ENCODE data around the gene RBM15. TPM values are rescaled to one million over a fixed set of nuclear protein-coding genes. Genes with fewer than 3 reads are reported as not detected.
A peak's percentile ranks its signal among the peaks of the same experiment; 100 is the strongest.

The RBM15 gene
- total and polyA plus RNA-seq, 2 of the 13 experiments (the other 11 are each of a cell fraction or from before 2014, with no cell fraction given), result 13.5 to 36.4 TPM

DNA sequence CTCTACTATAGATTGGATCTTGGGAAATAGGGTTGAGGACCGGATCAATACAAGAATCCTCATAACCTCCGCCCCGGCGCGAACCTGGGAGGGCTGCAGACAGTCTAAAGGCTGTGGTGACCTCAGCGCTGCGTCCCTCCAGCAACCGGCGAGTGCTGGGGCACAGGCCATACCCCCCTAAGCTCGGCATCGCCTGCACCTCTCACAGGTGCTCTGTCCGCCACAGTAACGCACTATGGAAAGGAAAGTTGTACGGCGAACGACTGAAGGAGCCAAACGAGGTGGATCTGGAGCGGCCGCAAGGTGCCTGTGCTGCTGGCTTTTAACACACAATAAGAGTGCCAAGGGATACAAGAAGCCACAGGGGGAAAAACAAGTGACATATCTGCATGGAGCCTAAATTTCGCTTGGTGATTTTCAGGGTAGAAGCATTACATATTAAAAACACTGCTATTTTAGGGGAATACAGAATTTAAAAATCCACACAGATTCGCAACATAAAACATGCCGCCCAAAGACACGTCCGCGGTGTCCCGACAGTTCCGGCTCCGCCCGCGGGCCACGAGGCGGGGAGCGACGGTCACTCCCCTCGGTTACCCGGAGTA, 1.4 kb upstream of the RBM15 start (continued):
- no peak for TF ChIP-seq NFATC3 (CRISPR knock-in tag; IDR thresholded peaks at IDR 0.05)
- 0 out of 2 replicates have a peak, but pooled peaks have one; percentile 80 for TF ChIP-seq ZNF136 (CRISPR knock-in tag; IDR thresholded peaks at IDR 0.05; ENCODE audit: low read depth)
- TF ChIP-seq, protein P1, sequence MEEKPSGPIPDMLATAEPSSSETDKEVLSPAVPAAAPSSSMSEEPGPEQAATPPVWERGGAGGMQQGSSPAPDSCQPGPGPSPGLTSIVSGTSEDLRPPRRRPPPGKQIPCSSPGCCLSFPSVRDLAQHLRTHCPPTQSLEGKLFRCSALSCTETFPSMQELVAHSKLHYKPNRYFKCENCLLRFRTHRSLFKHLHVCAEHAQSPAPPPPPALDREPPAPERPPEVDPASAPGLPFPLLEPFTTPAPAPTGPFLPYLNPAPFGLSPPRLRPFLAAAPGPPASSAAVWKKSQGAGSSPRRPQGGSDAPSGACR (CRISPR knock-in tag; IDR thresholded peaks at IDR 0.05), result 0 out of 2 replicates have a peak, but pooled peaks have one; percentile 22
- peak; percentile 72 for TF ChIP-seq ONECUT2 (CRISPR knock-in tag; IDR thresholded peaks at IDR 0.05)
- no peak for TF ChIP-seq TGIF2 (CRISPR knock-in tag; IDR thresholded peaks at IDR 0.05)
- no peak for TF ChIP-seq RORA (CRISPR knock-in tag; IDR thresholded peaks at IDR 0.05)
- no peak for TF ChIP-seq FOXA1 (IDR thresholded peaks at IDR 0.05)
- TF ChIP-seq FOXA1 (CRISPR knock-in tag; IDR thresholded peaks at IDR 0.05), result no peak
- TF ChIP-seq ZNF550 (CRISPR knock-in tag; IDR thresholded peaks at IDR 0.05; ENCODE audit: borderline replicate concordance), result no peak
- TF ChIP-seq, protein P2, sequence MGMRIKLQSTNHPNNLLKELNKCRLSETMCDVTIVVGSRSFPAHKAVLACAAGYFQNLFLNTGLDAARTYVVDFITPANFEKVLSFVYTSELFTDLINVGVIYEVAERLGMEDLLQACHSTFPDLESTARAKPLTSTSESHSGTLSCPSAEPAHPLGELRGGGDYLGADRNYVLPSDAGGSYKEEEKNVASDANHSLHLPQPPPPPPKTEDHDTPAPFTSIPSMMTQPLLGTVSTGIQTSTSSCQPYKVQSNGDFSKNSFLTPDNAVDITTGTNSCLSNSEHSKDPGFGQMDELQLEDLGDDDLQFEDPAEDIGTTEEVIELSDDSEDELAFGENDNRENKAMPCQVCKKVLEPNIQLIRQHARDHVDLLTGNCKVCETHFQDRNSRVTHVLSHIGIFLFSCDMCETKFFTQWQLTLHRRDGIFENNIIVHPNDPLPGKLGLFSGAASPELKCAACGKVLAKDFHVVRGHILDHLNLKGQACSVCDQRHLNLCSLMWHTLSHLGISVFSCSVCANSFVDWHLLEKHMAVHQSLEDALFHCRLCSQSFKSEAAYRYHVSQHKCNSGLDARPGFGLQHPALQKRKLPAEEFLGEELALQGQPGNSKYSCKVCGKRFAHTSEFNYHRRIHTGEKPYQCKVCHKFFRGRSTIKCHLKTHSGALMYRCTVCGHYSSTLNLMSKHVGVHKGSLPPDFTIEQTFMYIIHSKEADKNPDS (CRISPR knock-in tag; IDR thresholded peaks at IDR 0.05), result 0 out of 2 replicates have a peak, but pooled peaks have one; percentile 20
- no peak for TF ChIP-seq NCOR1 (IDR thresholded peaks at IDR 0.05; ENCODE audit: borderline replicate concordance, low read length)
- no peak for TF ChIP-seq ZNF549 (CRISPR knock-in tag; IDR thresholded peaks at IDR 0.05)
- no peak for TF ChIP-seq ZNF501 (CRISPR knock-in tag; IDR thresholded peaks at IDR 0.05)
- TF ChIP-seq ZSCAN29 (CRISPR knock-in tag; conservative IDR thresholded peaks at IDR 0.05), result no peak
- TF ChIP-seq HIVEP1 (CRISPR knock-in tag; IDR thresholded peaks at IDR 0.05), result no peak
- no peak for TF ChIP-seq NKX3-1 (CRISPR knock-in tag; IDR thresholded peaks at IDR 0.05)
- TF ChIP-seq ZFP36 (IDR thresholded peaks at IDR 0.05; ENCODE audit: borderline replicate concordance, low read depth, low read length, partially characterized antibody), result no peak
- no peak; the same call in 1 of the 2 replicates for TF ChIP-seq MIER3 (CRISPR knock-in tag; IDR thresholded peaks at IDR 0.05; ENCODE audit: borderline replicate concordance)
- no peak for TF ChIP-seq ZSCAN21 (CRISPR knock-in tag; IDR thresholded peaks at IDR 0.05; ENCODE audit: borderline replicate concordance)
- no peak for TF ChIP-seq ZNF567 (CRISPR knock-in tag; IDR thresholded peaks at IDR 0.05; ENCODE audit: borderline replicate concordance)
- no peak for TF ChIP-seq GABPA (IDR thresholded peaks at IDR 0.05; ENCODE audit: low read depth, low read length)
- TF ChIP-seq GABPA (CRISPR knock-in tag; IDR thresholded peaks at IDR 0.05; ENCODE audit: low read depth), result no peak
- peak; percentile 43 for TF ChIP-seq ZFX (CRISPR knock-in tag; IDR thresholded peaks at IDR 0.05; ENCODE audit: low read depth)
- TF ChIP-seq ZNF232 (CRISPR knock-in tag; IDR thresholded peaks at IDR 0.05; ENCODE audit: borderline replicate concordance), result no peak
- TF ChIP-seq ISX (CRISPR knock-in tag; conservative IDR thresholded peaks at IDR 0.05), result no peak
- TF ChIP-seq SSRP1 (CRISPR knock-in tag; IDR thresholded peaks at IDR 0.05), result no peak
- TF ChIP-seq, protein P3, sequence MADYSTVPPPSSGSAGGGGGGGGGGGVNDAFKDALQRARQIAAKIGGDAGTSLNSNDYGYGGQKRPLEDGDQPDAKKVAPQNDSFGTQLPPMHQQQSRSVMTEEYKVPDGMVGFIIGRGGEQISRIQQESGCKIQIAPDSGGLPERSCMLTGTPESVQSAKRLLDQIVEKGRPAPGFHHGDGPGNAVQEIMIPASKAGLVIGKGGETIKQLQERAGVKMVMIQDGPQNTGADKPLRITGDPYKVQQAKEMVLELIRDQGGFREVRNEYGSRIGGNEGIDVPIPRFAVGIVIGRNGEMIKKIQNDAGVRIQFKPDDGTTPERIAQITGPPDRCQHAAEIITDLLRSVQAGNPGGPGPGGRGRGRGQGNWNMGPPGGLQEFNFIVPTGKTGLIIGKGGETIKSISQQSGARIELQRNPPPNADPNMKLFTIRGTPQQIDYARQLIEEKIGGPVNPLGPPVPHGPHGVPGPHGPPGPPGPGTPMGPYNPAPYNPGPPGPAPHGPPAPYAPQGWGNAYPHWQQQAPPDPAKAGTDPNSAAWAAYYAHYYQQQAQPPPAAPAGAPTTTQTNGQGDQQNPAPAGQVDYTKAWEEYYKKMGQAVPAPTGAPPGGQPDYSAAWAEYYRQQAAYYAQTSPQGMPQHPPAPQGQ (CRISPR knock-in tag; IDR thresholded peaks at IDR 0.05; ENCODE audit: borderline replicate concordance), result peak; percentile 84; the same call in 1 of the 2 replicates

Measured in HepG2 (cell line).